Ramos (cell line): Measurements from ENCODE around the gene APOLD1.

ENCODE experiments used
- in situ Hi-C: fragments of 300-500 bp; cut with MboI; formaldehyde crosslinking; loops from one replicate; pipeline ENCODE4 v1.14.3; 2022; ENCODE audit warnings: low sequenced_read_pairs; ENCODE audit not compliant: unreplicated experiment

Gene APOLD1, protein sequence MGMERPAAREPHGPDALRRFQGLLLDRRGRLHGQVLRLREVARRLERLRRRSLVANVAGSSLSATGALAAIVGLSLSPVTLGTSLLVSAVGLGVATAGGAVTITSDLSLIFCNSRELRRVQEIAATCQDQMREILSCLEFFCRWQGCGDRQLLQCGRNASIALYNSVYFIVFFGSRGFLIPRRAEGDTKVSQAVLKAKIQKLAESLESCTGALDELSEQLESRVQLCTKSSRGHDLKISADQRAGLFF

DNA sequence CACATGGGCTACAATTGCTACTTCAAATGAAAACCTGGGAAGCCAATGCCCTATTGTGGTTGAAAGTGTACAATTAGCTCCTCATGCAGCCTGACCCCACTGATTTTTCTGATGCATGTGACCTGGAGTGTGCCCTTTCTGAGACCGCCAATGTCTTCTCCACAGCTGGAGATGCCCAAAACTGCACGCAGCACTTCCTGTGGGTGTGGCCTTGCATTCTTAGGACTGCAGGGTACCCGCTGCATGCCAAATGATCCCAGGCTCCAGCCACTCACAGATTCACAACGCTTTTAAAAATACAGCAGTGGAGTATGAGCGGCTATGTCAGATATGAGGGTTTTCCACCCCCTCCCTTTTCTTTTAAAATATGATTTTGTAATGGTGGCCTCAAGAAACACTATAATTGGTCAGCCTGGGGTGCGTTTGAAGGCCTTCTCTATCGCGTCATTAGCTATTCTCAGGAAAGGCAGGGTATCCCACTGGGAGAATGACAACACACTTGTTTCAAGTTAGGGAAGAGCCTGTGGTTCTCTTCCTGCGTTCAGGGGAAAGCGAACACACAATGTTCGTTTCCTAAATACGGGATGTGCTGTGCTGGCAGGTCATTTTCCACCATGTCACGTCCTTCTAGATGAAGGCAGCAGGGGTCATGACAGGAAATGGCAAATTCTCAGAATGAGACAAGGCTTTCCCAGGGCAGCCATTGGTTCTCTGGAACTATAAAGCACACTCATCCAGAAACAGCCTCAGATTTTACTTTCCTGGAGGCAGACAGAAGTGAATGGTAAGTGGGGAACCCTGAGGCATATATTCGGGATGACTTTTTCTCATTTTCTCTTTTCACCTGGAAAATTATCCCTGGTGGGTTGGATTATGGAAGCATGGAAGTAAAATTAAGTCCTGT is at the start of gene APOLD1:
APOLD1 (plus strand) TSS at position 749 of the 904 bp plus-strand sequence; CDS start at position 782, 33 bp downstream.
- in situ Hi-C loops = no loop called here

DNA sequence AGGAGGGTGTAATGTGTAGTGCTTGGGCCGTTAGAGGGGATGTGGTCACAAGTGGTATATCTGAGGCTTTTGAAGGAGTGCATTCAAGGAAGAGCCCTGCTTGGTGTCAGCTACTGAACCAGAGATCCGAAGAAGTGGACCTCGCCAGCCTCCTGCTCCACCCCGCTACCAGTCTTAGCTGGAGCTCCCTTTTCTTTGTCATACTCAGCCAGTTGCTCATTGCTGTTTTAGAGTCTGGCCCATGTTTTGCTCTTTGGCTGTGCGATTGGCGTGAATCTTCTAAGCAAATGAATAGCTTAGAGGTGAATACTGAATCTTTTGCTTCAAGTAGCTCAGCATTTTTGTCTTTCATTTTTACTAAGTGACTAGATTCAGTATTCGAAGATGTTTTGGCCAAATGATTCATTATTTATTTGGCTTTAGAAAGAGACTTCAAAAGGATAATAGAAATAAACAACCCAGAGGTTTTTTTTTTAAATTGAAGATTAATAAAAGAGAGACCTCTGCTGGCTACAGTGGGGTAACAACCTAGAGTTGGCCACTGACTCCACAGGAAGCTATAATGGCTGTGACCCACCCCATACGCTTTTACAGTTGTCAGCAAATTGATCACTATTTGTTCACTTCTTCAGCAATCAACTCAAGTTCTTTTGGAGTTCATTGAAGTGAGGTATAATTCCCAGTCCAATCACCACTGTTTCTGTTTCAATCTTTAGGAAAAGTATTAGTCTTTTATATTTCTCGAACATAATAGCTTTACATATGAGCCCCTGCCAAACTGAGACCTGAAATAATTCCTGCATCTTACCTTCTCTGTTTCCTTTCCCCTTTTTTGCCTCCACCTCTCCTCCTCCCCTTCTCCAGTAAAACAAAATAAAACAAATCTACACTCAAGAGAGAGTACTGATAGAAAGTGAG is 48.4 kb upstream of the APOLD1 start:
- in situ Hi-C loops = loop anchor here (10.0 to 25.0 kb wide), 2 partner anchors 92 to 350 kb away; no protein-coding TSS in a partner anchor

DNA sequence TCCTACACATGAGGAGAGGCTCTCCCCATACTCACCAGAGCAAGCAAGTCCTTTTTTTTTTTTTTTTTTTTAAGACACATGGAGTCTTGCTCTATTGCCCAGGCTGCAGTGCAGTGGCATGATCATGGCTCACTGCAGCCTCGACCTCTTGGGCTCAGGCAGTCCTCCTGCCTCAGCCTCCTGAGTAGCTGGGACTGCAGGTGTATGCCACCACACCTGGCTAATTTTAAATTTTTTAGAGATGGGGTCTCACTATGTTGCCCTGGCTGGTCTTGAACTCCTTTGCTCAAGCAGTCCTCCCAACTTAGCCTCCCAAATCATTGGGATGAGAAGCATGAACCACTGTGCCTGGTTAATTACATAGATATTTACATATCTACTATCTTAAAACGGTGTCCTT is 47.3 kb upstream of the APOLD1 start:
- in situ Hi-C loops = loop anchor here (10.0 to 25.0 kb wide), 2 partner anchors 93 to 351 kb away; no protein-coding TSS in a partner anchor

DNA sequence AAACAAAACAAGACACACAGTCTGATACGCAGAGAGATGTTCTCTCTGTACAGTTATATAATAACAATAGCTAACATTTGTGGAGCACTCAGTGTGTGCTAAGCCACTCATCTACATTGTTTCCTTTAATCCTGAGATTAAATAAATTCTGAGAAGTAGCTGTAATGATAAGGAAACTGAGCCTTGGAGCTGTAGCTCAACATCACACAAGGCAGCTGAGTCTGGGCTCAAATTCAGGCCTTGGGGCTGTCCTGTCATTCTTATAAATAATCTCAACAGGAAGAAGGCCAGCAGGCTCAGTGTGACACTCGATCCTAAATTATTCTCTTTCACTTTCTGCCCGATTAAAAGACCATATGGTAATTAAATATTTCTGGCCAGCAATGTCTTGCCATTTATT is 43.8 kb upstream of the APOLD1 start:
- in situ Hi-C loops = loop anchor here (25.0 kb wide), 1 partner anchor 354 kb away; no protein-coding TSS in a partner anchor

DNA sequence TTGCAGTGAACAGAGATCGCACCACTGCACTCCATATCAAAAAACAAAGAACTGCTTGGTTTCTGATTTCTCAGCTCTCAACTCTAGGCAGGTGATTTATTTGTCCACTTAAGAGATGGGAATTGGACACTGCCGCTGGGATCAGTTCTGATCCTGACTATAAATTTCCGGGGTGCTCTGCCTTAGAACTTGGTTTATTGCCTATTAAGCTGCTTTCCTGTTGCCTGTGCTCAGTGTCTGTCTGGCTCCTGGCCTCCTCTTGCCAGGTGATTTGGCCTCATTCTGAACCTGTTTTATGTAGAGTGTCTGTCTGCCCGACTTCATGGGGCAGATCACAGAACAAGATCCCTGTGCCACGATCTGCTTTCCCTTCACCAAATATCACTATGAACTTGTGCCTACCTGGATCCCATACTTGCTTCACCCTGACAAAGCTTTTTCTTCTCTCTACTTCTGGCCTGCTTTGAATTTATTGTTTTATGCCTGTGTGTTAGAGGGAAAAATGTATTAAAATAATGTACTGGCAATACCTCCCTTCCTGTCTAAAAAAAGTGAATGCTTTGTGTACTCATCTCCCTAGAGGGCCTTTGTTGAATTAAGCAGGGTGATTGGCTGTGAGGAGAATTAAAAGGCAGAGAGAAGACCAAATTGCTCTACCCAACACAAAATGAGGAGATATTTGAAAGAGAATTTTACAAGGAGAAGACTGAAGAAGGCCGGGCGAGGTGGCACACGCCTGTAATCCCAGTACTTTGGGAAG is 40.7 kb upstream of the APOLD1 start:
- in situ Hi-C loops = loop anchor here (25.0 kb wide), 1 partner anchor 357 kb away; no protein-coding TSS in a partner anchor

DNA sequence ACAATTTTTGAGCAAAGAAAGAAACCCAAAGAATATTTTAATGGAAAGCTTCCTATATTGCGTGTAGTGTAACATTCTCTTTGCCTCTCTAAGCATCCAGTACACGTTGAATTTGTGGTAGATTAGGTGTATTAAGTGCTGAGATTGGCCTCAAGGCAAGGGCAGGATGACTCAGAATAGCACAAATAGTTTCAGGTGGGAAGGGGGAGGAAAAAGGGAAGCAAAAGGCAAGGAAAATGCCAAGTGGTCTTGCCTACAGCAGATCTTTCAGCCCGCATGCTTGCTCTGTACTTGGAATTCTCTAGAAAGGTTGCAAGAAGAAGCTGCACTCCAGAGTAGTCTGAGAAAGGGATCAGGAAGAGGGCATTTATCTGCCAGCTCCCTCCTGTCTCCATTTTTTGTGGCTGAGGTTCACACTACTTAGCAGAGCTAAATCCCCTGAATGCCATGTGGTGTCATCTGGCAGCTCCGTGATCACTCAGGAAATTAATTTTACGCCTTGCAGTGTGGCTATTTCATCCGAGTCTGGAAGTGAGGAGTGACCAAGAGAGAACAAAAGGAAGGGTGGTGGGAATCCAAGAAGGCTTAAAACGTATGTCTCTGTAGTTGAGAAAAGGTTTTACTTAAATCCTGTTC is 39.8 kb upstream of the APOLD1 start:
- in situ Hi-C loops = loop anchor here (25.0 kb wide), 1 partner anchor 358 kb away; no protein-coding TSS in a partner anchor

DNA sequence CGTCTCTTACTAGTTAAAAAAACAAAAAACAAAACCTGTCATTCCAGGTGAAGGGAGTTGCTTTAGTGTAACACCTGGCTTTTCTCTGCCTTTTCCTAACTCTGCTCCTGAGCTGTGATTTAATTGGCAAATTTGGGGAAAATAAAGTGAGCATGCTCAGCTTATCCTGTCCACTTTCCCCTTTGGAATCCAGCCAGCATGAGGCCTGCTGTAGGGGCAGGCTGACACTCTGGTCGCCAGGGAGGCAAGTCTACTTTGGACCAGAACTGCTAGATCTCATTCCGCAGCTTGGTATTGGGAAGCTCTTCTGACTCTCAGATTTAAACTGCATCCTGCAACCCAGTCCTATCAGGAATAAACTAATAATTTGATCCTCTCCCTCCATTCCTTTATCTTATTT is 38.2 kb upstream of the APOLD1 start:
- in situ Hi-C loops = loop anchor here (25.0 kb wide), 1 partner anchor 360 kb away; no protein-coding TSS in a partner anchor

DNA sequence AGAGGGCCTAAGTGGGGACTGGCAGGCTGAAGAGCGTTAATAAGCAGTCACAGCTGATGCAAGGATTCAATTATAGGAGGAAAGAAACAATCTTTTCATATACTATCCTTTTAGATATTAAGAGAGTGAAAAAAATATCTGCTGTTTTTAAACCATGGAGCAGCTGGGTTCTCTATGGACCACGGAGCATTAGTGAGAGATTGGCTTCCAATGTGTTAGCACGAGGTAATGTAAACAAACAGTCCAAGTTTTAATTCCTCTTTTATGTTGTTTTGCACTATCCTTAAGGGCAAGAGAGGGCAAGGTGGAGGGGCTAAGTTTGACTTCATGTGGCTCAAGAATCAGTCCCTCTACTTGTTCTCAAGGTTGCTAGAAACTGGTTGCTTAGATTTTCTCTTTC is 37.4 kb upstream of the APOLD1 start:
- in situ Hi-C loops = loop anchor here (25.0 kb wide), 1 partner anchor 361 kb away; no protein-coding TSS in a partner anchor

DNA sequence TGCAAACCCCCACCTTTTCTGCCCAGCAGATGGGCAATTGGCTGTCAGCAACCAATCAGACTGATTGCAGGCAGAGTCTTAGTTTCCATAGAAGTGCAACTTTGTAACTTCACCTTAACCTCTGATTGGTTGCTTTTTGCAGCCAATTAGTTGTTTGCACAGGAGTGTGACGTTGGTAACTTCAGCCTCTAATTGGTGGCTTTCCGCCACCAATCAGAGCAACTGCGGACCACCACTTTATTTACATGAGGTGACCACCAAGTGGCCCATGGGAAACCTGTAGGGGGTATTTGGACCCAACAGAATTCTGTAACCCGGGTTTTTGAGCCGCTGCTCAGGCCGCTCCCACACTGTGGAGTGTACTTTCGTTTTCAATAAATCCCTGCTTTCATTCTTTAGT is 36.0 kb upstream of the APOLD1 start:
- in situ Hi-C loops = loop anchor here (25.0 kb wide), 1 partner anchor 362 kb away; no protein-coding TSS in a partner anchor

DNA sequence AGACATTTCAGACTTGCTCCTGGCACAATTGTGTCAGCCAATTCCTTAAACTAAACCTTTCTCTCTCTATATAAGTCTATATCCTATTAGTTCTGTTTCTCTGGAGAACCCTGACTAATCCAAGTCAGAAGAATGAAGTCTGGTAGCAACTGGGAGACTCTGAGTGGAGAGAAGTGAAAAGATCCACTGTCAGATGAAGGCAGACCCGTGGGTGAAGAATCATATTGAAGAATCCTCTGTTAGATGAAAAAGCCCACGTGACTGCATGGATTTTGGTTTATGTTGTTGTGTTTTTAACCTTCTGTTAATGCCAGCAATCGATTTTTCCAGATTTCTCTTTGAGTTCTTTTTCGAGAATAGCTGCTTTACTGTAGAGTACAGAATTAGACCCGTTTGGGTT is 29.5 kb upstream of the APOLD1 start:
- in situ Hi-C loops = no loop called here

DNA sequence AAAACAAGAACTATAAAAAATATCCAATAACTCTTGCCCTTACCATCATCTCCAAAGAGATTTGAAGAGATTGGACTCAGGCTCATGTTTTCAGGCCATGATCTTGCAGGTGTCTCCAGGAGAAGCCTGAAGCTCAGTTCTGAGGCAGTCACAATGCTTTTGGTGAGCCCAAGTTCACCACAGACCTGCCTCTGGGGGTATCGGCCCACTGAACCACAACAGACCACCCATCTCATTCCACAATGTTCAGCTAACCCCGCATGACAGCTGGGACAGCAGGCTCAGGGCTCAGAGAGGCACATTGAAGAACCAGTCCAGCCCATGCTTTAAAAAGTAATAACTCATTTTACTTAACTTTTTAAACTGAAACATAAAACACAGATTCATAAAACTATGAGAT is 28.3 kb upstream of the APOLD1 start:
- in situ Hi-C loops = no loop called here

DNA sequence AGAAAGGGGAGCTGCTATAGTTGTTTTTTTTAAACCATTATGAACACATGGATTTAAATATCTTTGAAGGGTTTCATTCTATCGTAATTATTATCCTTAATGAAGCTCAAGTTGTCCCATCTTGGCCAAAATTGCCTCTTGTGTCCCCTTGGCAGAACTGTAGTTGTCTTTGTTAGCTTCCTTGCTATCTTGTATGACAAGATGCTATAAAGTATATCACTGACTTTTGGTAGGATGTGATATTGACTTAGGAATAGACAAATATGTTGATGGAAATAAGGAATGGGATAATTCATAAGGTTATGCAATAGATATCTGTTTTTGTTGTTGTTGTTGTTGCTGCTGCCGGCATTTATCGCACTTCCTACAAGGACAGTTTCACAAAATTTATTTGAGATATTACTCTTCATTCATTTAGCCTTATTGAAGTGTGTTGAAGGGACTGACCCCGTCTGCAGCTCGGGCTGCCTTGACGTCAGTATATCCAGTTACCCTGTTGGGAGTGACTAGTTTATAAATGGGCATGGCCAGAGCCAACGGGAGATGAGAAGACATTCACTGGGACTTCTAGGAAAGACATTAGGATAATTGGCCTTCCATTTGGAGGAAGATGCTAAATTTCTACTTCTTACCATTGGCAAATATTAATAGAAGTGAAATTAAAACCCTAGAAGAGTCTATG is 26.1 kb upstream of the APOLD1 start:
- in situ Hi-C loops = no loop called here

DNA sequence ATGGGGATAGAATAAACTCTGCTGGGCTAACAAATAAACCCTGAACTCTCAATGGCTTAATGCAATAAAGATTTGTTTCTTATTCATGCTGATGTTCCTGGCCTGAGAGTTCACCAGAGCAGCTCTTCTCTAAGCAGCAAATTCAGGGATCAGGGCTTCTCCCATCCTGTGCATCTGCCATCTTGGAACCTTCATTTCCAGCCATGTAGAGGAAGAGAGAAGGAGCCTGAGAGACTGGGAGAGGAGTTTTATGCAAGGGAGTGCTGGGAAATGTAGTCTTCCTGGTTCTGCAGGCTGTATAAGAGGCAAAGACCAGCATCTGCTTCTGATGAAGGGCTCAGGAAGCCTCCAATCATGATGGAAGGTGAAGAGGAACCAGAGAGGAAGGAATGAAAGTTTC is 20.6 kb upstream of the APOLD1 start:
- in situ Hi-C loops = no loop called here

DNA sequence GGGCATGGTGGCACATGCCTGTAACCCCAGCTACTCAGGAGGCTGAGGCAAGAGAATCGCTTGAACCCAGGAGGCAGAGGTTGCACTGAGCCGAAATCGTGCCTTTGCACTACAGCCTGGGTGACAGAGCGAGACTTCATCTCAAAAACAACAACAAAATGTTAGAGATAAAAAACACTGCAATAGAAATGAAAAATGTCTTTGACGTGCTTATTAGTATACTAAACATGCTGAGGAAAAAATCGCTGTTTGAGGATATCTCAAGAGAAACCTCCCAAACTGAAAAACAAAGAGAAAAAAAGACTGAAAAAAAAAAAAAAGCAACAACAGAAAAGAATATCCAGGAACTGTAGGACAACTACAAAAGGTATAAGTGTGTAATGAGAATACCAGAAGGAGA is 15.2 kb upstream of the APOLD1 start:
- in situ Hi-C loops = no loop called here

DNA sequence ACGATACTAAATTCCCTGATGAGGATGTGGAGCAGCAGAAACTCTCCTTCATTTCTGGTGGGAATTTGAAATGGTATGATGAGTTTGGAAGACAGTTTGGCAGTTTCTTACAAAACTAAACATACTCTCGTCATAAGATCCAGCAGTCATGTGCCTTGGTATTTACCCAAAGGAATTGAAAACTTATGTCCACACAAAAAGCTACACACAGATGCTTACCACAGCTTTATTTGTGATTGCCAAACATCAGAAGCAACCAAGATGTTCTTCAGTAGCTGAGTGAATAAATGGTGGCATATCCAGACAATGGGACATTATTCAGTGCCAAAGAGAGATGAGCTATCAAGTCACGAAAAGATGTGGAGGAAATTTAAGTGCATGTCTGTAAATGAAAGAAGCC is 10.7 kb upstream of the APOLD1 start:
- in situ Hi-C loops = no loop called here

DNA sequence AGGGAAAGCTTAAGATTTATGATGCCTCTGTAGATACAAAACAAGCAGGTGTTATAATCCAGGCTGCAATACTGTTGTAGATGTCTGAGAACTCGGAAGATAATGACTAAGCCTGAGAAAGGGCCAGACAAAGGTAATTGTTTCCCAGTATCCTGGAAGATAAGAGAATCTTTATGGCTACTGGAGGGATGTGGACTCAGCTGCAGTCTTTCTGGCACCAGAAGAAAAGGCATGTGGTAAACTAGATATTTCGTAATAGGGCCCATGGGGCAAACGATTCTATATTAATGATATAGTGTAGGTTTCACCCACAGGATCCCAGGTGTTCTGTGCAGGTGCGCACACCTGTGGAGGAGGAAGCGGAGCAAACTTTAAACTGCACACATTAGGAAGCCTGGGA is 9.2 kb upstream of the APOLD1 start:
- in situ Hi-C loops = no loop called here

DNA sequence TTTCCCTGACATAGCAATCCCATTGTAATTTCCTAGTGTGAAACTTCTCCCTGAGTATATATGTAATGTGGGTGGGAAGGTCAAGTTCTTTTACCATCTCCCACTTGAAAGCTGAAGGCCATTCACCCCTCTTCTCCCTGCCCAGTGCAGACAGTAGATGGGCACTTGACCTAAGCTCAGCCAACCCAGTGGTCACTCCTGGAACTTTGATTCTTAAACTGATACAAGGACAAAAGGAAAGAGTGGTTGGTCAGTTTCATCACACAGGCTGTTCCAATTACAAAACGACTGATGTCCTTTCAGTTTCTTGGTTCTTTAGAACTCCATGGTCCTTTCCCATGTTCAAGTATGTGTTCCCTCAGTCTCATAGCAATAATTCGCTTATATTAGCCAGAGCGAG is 8.4 kb upstream of the APOLD1 start:
- in situ Hi-C loops = no loop called here

DNA sequence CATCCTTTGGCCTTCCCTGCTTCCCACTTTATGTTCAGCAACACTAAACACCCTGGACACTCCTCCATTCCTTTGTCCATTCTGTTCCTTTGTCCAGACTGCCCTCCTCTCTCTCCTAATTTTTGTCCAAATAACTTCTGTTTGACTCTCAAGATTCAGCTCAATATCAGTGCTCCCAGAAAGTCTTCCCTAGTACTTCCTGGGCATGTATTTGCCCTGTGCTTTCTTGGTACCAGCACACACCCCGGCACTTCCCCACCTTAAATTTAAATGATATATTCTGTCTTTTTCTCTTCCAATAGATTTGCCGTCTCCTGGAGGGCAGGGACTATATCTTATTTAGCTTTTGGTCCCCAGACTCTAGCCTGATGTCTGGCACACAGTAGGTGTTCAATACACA is 6.5 kb upstream of the APOLD1 start:
- in situ Hi-C loops = no loop called here
